HCT116 (cell line): Measurements from ENCODE around the gene TULP3. TPM values are rescaled to one million over a fixed set of nuclear protein-coding genes. Genes with fewer than 3 reads are reported as not detected.

Experiments
- ATAC-seq: fragments of 200-7000 bp; cut with Tn5 transposase; 2 replicates; pipeline ENCODE4 v1.9.1; 2020; ENCODE audit warnings: mild to moderate bottlenecking, moderate library complexity
- BruUV-seq: library from RNA; stranded (reverse); fragments of 400-500 nt; replicated peaks from 2 replicates; lab custom pipeline; 2021; lab: Mats Ljungman, UMichigan
- CTCF ChIA-PET: fragments of 300-600 bp; sonication (Branson Sonifier 250); formaldehyde crosslinking; loops from one replicate; lab custom pipeline; 2021; ENCODE audit warnings: antibody characterized with exemption; lab: Charles Lee
- POLR2A ChIA-PET: fragments of 300-600, 350-600 bp; sonication (Branson Sonifier 250); formaldehyde crosslinking; loops from one replicate; lab custom pipeline; 2021; ENCODE audit warnings: antibody characterized with exemption; lab: Charles Lee
- RAD21 ChIA-PET, 2 experiments: fragments of 300-600 bp; sonication (Branson Sonifier 250); formaldehyde crosslinking; loops; one replicate each; lab custom pipeline; 2023; ENCODE audit warnings: low total read pairs in 2 of 2; ENCODE audit not compliant: uncharacterized antibody in 2 of 2, unreplicated experiment in 2 of 2, low non-redundant PET in 1 of 2; lab: Charles Lee
- DNase-seq: peaks from one replicate; pipeline ENCODE4 v3.0.0-alpha.2; 2010; ENCODE audit warnings: low read depth, low spot score
- H2AFZ ChIP-seq: fragments of 200-600 bp; shearing (Covaris generic), sonication (generic); 2 replicates; pipeline ENCODE4 v1.6.1; 2017; ENCODE audit warnings: low read depth, mixed run types, mixed read lengths, antibody characterized with exemption, low read length; ENCODE audit not compliant: poor library complexity, severe bottlenecking
- H3K27ac ChIP-seq: 2 replicates; pipeline ENCODE4 v1.5.1; 2012; ENCODE audit warnings: low read depth, low read length
- H3K27me3 ChIP-seq: fragments of 200-600 bp; sonication (generic); 2 replicates; pipeline ENCODE4 v1.6.1; 2016; ENCODE audit warnings: mixed run types, low read length, mixed read lengths; ENCODE audit not compliant: insufficient read depth
- H3K36me3 ChIP-seq, 2 experiments: fragments of 200-500 bp in 1 of 2; fragments of 200-600 bp in 1 of 2; sonication (Bioruptor generic) in 1 of 2; sonication (generic) in 1 of 2; 2 replicates each; pipeline versions ENCODE4 v1.5.1 to v1.6.1; 2014 to 2016; ENCODE audit warnings: low read length in 2 of 2, inconsistent platforms in 1 of 2, mixed read lengths in 1 of 2, mixed run types in 1 of 2; ENCODE audit not compliant: insufficient read depth in 2 of 2, control insufficient read depth in 1 of 2
- H3K4me1 ChIP-seq, 2 experiments: fragments of 200-600 bp in 1 of 2; sonication (generic) in 1 of 2; 2 replicates each; pipeline versions ENCODE4 v1.5.1 to v1.6.1; 2012 to 2017; ENCODE audit warnings: low read length in 2 of 2, inconsistent platforms in 1 of 2, mild to moderate bottlenecking in 1 of 2, mixed read lengths in 1 of 2, mixed run types in 1 of 2, moderate library complexity in 1 of 2; ENCODE audit not compliant: insufficient read depth in 2 of 2, control insufficient read depth in 1 of 2
- H3K4me2 ChIP-seq: fragments of 200-600 bp; sonication (generic); 2 replicates; pipeline ENCODE4 v1.6.1; 2017; ENCODE audit warnings: mixed run types, low read length, mixed read lengths
- H3K4me3 ChIP-seq, 2 experiments: fragments of 200-600 bp in 1 of 2; sonication (generic) in 1 of 2; replicated peaks in 1 of 2; 2 replicates each; pipeline ENCODE4 v1.5.1; 2011 to 2016; ENCODE audit warnings: low read length in 2 of 2, control low read depth in 1 of 2, low read depth in 1 of 2, mild to moderate bottlenecking in 1 of 2, mixed read lengths in 1 of 2, mixed run types in 1 of 2
- H3K79me2 ChIP-seq: fragments of 200-600 bp; sonication (generic); 2 replicates; pipeline ENCODE4 v1.6.1; 2017; ENCODE audit warnings: mild to moderate bottlenecking, mixed run types, low read length, moderate library complexity, mixed read lengths; ENCODE audit not compliant: insufficient read depth
- H3K9ac ChIP-seq: fragments of 200-600 bp; sonication (generic); 2 replicates; pipeline ENCODE4 v1.6.1; 2016; ENCODE audit warnings: low read length, mixed read lengths
- H3K9me2 ChIP-seq: fragments of 200-600 bp; sonication (generic), shearing (Covaris generic); 2 replicates; pipeline ENCODE4 v1.6.1; 2017; ENCODE audit warnings: mixed run types, mild to moderate bottlenecking, moderate library complexity; ENCODE audit not compliant: insufficient read depth
- H3K9me3 ChIP-seq, 2 experiments: fragments of 200-500 bp in 1 of 2; fragments of 200-600 bp in 1 of 2; sonication (Bioruptor generic) in 1 of 2; sonication (generic) in 1 of 2; 2 replicates each; pipeline ENCODE4 v1.6.1; 2014 to 2017; ENCODE audit warnings: low read length in 2 of 2, mixed read lengths in 2 of 2, inconsistent platforms in 1 of 2, low read depth in 1 of 2, mild to moderate bottlenecking in 1 of 2, mixed run types in 1 of 2, moderate library complexity in 1 of 2; ENCODE audit not compliant: control insufficient read depth in 1 of 2, insufficient read depth in 1 of 2
- H4K20me1 ChIP-seq: fragments of 200-600 bp; sonication (generic), shearing (Covaris generic); 2 replicates; pipeline ENCODE4 v1.6.1; 2017; ENCODE audit warnings: mixed run types, mild to moderate bottlenecking, moderate library complexity; ENCODE audit not compliant: insufficient read depth
- CBX3 ChIP-seq: IDR thresholded peaks from 2 replicates; pipeline ENCODE4 v1.6.1; 2012; ENCODE audit warnings: low read depth
- CEBPB ChIP-seq: IDR thresholded peaks from 2 replicates; pipeline ENCODE4 v1.6.1; 2012; ENCODE audit warnings: low read depth
- EGR1 ChIP-seq: IDR thresholded peaks from 2 replicates; pipeline ENCODE4 v1.6.1; 2012; ENCODE audit warnings: low read depth
- JUND ChIP-seq: IDR thresholded peaks from 2 replicates; pipeline ENCODE4 v1.6.1; 2012
- POLR2A ChIP-seq: IDR thresholded peaks from 2 replicates; pipeline ENCODE4 v1.7.0; 2011; ENCODE audit warnings: borderline replicate concordance; ENCODE audit not compliant: insufficient read depth, insufficient read length; ENCODE audit errors: extremely low read depth
- RAD21 ChIP-seq: IDR thresholded peaks from 2 replicates; pipeline ENCODE4 v1.6.1; 2012; ENCODE audit warnings: low read depth, mild to moderate bottlenecking
- ZNF274 ChIP-seq: fragments of 200-500 bp; sonication (Bioruptor generic); IDR thresholded peaks from 2 replicates; pipeline ENCODE4 v1.6.1; 2014; ENCODE audit warnings: mild to moderate bottlenecking, low read depth, low read length, inconsistent platforms
- intact Hi-C: fragments of 100-400 bp; cut with micrococcal nuclease; formaldehyde crosslinking; loops from 2 replicates; pipeline ENCODE4 v1.10.0; 2022
- total RNA-seq: library from RNA; stranded (reverse); gene quantifications from one replicate; pipeline ENCODE4 v1.2.1, GENCODE V29; 2021; ENCODE audit not compliant: unreplicated experiment
- TF ChIP-seq, protein P1 (sequence below): IDR thresholded peaks from 2 replicates; pipeline ENCODE4 v1.6.1; 2011; ENCODE audit warnings: mild to moderate bottlenecking, low read length, moderate library complexity; ENCODE audit not compliant: insufficient replicate concordance; ENCODE audit errors: extremely low read depth

The TULP3 gene
- total RNA-seq, 1 experiment from 2014 or later: 21.3 TPM

DNA sequence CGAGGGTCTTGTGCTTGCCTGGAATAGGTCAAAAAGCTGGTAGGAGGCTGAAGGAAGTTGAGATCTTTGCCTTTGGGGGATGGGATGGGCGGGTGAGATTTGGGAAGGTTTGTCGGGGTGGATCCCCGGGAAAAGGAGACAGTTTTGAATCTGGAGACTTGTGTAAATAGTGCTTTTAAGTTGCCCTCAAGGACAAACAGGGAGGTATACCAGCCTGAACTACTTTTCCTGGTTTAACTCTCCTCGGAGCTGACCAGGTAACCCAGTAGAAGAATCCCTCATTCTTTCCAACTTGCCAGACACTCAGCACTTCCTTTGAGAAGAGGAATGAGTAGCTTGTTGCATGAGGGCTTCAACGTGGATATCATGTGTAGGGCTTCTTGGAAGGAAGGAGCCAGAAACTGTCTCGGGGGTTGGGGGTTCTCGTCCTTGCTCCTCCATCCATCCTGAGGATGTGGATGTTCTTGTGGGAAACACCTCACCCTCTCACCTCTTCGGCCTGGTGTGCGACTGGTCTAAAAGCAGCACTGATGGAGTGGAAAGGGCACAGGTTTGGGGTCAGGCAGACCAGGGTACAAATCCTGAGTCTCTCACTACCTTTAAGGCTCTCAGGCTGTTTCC is 70.4 kb downstream of the TULP3 start:
- peaks cover 59% of the 10 kb centered on the region for H3K79me2 ChIP-seq
- no peak overlapping the region for H2AFZ ChIP-seq
- H3K9me2 ChIP-seq: no peaks in the 10 kb centered on the region
- H3K4me3 ChIP-seq: peak overlapping the region; percentile 67 to 85
- ChIA-PET RAD21 (interaction anchor here in 1 of 2 experiments (0.7 kb wide), 1 partner anchor 57 kb away, joined by 3 read pairs; no protein-coding TSS in a partner anchor), POLR2A (interaction anchor here (0.7 kb wide), 1 partner anchor 17 kb away, joined by 4 read pairs; no protein-coding TSS in a partner anchor), CTCF (no interaction called here)
- no peak for TF ChIP-seq RAD21
- no peak for TF ChIP-seq ZNF274
- TF ChIP-seq POLR2A: no peak
- no peak for TF ChIP-seq JUND
- no peak for TF ChIP-seq EGR1
- TF ChIP-seq CBX3: no peak
- TF ChIP-seq, protein P1, sequence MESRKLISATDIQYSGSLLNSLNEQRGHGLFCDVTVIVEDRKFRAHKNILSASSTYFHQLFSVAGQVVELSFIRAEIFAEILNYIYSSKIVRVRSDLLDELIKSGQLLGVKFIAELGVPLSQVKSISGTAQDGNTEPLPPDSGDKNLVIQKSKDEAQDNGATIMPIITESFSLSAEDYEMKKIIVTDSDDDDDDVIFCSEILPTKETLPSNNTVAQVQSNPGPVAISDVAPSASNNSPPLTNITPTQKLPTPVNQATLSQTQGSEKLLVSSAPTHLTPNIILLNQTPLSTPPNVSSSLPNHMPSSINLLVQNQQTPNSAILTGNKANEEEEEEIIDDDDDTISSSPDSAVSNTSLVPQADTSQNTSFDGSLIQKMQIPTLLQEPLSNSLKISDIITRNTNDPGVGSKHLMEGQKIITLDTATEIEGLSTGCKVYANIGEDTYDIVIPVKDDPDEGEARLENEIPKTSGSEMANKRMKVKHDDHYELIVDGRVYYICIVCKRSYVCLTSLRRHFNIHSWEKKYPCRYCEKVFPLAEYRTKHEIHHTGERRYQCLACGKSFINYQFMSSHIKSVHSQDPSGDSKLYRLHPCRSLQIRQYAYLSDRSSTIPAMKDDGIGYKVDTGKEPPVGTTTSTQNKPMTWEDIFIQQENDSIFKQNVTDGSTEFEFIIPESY: no peak
- no peak for TF ChIP-seq CEBPB
- peak overlapping the region; percentile 98 for H3K4me2 ChIP-seq
- intact Hi-C loops: no loop called here
- BruUV-seq: TSS peak; percentile 63
- no peaks in the 10 kb centered on the region for H3K9me3 ChIP-seq
- peak overlapping the region; percentile 88 for H3K9ac ChIP-seq
- H4K20me1 ChIP-seq: no peaks in the 10 kb centered on the region
- H3K27me3 ChIP-seq: no peaks in the 10 kb centered on the region
- DNase-seq (no peak), ATAC-seq (no peak)
- peaks cover 24 to 32% of the 10 kb centered on the region in 2 experiments for H3K4me1 ChIP-seq
- 0 out of 4 replicates have a peak, but pooled peaks cover 0 to 3% of the 10 kb centered on the region in 2 experiments for H3K36me3 ChIP-seq
- H3K27ac ChIP-seq: 0 out of 2 replicates have a peak overlapping the region, but pooled peaks have one; percentile 97
